ENCODE measurements around the gene DHX58.

- TF ChIP-seq EZH2 (IDR thresholded peaks at IDR 0.05) (no peak), CTCF (IDR thresholded peaks at IDR 0.05) (no peak), EZH2phosphoT487 (IDR thresholded peaks at IDR 0.05) (no peak)
These were observed 13.6 kb downstream of the DHX58 start for GRCh38 chr17:42098730-42099399.

Measured in neural progenitor cell (in vitro differentiated cells).